ENCODE results near the gene TMC3.

GRCh38 chr15:81380203-81380602 lies 6.2 kb upstream of the TMC3 start:
- TF ChIP-seq POLR2AphosphoS5 (IDR thresholded peaks at IDR 0.05) (no peak), CTCF (IDR thresholded peaks at IDR 0.05) (no peak)

Measured in esophagus muscularis mucosa (tissue), 3 donors.